HG03280 (cell line): ENCODE measurements around the gene VIPR2.
"Not testable (repeated sequence)": the region's sequence is repeated elsewhere in the genome, so short reads cannot be mapped to it uniquely, and the experiment has no call there.

ENCODE experiments used
- ATAC-seq: cut with Tn5 transposase; IDR thresholded peaks from one replicate; pipeline ENCODE4 v1.9.1; 2021; ENCODE audit warnings: mild to moderate bottlenecking, moderate library complexity; ENCODE audit not compliant: unreplicated experiment

VIPR2 gene, protein sequence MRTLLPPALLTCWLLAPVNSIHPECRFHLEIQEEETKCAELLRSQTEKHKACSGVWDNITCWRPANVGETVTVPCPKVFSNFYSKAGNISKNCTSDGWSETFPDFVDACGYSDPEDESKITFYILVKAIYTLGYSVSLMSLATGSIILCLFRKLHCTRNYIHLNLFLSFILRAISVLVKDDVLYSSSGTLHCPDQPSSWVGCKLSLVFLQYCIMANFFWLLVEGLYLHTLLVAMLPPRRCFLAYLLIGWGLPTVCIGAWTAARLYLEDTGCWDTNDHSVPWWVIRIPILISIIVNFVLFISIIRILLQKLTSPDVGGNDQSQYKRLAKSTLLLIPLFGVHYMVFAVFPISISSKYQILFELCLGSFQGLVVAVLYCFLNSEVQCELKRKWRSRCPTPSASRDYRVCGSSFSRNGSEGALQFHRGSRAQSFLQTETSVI

DNA sequence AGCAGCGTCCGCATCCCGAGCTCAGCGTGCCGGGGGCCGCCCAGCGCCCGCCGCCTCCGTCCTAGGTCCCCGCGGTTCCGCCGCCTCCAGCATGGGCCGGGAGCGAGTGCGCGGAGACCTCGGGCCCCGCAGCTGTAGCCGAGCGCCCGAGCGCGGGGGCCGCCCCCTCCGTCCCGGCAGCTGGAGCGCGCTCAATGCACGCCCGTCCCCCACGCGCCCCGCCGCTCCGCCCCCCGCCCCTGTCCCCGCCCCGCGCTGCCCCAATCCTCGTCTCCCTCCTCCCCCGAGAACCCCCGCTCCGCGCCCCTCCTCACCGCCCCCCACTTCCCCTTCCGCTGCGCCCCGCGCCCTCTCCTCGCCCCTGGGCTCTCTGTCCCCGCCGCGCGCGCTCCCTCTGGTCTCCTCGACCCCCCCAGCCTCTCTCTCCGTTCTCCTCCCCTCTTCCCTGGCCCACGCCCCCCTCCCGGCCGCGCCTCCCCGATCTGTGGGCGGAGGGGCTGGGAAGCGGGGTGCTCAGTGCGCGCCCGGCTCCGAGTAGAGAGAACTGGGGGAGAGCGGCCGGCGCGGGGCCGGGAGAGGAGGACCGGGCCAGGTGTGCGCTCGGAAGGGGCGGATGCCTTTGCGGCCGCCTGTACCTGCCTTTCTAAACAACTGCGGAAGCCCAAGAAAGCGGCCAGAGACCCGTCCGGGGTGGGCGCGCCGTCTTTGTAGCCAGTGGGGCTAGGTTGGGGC, at the start of gene VIPR2:
TSS of gene VIPR2 (minus strand) at position 110 of the 732 bp plus-strand sequence. CDS start at position 14, 96 bp downstream.
- no peak for ATAC-seq

DNA sequence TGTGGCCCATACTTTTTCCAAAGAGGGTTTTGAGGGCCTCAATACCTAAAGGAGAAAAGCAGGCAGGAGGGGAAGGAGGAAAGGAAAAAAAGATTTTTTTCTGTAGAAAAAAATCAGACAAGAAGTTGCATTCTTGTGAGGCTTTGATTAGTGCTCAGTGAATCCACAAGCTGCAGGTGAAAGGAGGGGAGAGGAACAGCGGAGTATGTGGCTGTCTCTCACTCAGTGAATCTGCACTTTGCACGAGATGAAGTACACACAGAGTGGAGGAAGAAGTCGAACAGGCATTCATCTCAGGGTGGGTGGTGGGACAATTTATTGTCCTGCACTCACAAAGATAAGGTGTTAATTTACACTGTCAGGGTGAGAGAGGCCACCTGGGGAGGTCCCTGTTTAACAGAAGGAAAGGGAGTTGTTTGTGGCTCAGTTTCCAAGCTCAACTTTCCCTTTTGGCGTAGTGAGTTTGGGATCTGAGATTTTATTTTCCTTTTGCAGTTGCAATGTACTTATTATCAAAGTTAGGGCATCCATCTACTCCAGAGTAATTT, 49.0 kb upstream of the VIPR2 start:
- ATAC-seq = no peak

DNA sequence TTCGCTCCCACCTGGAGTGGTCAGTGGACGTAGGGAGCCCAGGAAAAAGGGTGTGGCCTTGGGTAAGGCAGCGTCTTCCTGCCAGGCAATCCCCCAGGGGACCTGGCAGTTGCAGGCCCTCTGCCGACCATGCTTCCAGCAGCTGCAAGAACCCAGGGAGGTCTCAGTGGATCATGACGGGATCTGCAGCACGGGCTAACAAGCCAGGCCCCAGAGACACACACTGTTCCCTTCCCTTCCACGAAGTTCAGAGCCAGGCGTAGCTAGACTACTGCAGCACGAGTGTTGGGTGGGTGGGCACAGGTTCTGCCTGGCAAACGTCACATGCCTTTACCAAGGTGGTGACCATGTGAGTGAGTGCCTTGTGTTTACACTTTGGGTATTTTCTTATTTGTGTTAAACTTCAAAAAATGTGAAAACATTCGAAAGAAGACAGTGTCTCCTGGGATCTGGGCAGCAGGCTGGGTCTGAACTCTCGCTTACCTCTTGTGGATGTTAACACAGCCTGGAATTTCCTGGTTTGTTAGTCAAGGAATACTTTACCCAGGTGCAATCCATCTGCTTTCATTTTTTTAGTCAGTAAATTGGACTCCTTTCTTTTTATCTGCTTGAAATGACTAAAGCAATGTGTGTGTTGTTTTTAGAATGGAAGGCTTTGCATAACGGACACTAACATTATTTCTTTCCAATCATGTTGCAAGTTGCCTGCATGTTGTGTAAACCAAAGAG, 48.2 kb upstream of the VIPR2 start:
- ATAC-seq = no peak

DNA sequence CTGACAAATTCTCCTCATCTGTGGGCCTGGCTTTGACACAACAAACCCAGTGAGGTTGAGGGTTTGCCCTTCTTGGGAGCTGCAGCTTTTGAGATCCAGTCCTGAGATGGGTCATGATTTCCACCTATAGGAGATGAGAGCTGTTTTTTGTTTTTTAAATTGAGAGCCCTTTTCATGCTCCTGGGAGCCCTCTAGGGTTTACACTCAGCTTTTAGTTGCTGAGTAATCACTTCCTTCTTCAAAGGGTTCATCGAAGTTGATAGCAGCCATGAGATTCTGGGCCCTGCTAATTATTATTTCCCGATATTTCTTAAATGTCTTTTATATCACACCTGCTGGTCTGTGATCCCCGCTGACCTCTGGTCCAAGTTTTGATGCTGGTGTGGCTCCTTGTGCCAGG, 47.3 kb upstream of the VIPR2 start:
- no peak for ATAC-seq

DNA sequence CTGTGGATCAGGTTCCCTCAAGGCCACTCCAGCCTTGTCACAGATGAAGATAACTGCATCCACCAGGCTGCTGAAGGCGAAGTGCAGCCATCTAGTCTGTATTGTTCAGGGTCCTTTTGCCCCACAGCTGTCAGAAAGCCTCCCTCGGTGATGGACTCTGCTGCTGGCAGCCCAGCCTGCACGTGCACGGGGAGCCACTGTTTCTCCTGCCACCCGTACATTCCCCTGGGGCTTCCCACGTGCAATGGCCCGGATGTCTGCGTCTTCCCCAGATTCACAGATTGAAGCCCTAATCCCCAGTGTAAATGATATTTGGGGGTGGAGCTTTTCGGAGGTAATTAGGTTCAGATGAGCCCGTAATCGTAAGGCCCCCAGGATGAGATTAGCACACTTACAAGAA, 46.6 kb upstream of the VIPR2 start:
- ATAC-seq = no peak

DNA sequence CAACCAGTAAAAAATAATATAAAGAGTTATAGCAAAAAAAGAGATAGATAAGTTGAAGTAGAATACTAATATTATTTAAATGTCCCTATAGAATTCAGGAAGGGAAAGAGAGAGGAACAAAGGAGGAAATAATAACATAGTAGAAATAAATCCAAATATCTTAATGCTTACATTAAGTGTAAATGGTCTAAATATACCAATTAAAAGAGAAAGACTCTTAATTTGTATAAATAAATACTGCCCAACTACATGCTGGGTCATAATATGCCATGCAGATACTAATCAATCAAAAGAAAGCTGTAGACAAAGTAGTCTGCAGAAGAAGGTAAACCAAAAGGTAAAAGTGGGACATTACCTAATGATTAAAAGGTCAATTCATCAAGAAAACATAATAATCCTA, 43.3 kb upstream of the VIPR2 start:
- no peak for ATAC-seq

DNA sequence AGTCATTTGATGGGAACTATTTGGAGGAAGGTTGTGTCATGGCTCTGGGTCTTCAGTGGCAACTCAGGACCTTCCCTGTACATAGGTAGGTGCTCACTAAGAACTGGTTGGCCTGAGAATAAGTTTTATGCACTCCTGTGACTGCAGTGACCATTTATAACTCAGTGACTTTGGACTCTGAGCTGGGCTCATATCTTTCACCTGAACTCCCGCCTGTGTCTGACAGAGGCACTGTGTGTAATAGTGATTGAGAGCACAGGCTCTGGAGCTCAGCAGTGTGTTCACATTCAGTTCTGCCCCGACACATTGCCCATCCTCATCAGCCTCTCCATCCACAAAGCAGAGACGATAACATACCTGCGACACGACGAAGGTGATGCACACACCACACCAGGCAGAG, 34.6 kb upstream of the VIPR2 start:
- ATAC-seq = no peak

DNA sequence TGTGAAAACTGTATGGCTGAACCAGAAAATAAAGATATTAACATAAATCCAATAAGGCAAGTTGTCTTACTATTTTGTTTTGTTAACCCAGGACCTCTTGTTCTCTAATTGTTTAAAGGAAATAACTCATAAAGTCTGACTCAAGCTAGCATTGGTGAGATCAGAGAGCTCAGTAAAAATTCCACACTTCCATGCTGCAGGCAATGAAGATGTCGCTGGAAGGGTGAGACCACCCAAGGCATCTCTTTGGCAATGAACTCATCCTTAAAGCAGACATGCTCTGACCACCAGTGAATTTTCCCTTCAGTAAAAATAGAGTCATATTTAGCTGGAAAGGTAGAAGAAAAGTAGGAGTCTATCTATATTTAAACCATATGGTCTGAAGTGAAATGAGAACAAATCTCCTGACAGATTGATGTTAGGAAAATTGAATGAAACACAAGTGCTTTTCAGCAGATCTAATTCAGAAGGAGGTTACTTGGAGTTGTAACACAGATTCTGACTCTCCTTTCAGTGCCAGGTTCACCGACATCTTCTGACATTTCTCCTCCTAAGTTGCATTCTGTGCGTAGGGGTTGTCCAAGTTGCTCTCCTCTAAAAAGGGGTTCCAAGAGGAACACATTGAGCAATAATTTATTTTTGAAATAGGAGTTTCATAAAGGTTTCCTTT, 32.8 kb upstream of the VIPR2 start:
- no peak for ATAC-seq

DNA sequence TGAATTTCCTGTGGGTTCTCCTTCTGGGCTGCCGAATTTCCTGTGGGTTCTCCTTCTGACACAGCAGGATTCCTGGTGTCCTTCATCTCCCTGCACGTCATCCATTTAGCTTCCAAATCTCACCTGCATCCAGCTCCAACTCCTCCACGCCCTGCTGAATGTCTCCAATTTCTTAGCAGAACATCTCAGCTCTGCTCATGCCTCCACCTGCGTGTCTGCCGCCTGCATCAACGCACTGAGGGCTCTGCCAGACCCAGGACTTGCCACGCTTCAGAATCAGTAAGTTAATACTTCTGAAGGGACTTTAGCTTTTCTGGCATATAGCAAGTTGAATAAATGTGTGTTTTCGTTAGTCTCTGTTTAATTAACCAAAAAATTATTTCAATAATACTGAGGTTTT, 31.1 kb upstream of the VIPR2 start:
- ATAC-seq = no peak

DNA sequence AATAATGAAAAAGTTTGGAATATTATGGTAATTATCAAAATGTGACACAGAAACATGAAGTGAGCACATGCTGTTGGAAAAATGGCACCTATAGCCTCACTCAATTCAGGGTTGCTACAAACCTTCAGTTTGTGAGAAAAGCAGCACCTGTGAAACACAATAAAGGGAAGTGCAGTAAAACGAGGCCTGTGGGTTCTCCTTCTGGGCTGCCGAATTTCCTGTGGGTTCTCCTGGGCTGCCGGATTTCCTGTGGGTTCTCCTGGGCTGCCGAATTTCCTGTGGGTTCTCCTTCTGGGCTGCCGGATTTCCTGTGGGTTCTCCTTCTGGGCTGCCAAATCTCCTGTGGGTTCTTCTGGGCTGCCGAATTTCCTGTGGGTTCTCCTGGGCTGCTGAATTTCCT, 30.4 kb upstream of the VIPR2 start:
- not testable (repeated sequence) for ATAC-seq

DNA sequence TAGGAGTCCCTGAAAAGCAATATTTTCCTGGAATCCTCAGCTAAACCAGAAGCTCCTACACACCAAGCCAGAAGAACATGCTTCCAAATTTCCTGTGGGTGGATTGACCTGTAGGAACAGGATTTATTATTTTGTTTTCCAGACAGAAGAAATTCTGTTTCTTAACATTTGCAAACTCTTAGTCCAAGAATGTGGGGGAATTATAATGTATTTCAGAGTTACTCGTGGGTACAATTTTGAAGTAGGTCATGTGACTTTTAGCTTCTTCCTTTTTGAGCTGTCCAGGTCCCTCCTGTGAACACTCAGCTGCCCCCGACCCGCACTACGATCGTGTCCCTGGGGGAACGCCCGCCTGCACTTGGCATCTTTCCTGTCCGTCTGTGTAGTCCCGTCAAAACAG, 27.7 kb upstream of the VIPR2 start:
- no peak for ATAC-seq

DNA sequence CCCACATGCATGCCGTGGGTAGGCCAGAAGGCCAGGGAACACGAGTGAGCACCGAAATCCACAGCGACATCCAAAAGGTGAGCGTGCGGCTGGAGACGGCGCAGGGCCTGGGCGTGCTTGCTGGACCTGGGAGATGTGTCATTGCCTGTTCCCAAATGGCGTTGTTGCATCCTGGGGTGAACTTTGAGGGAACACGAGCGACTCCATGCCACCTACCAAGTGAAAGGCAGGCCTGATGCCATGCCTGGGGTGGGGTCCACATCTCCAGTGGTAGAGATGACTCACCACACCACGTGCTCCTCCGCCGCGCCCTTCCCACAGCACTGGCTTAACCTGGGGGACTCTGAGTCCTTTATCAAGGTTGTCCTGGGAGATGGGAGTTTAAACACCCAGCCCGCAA, 24.7 kb upstream of the VIPR2 start:
- ATAC-seq = no peak

DNA sequence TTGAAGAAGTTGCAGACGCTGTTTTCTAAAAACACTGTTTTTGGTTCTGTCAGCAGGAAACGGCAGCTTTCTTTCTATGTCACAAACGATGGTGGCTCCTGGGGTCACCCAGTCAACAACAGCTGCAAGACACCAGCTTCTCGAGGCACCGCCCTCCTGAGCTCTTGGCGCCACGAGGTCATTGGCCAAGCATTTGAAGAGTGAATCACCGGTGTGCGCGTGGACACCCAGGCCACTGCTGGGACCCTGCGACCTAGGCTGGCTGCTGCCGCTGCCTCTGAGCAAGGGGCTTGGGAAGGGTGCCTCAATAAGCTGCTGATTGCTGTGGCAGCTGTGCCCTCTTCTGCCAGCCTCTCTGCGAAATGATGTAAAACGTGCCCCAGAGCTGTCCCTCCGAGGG, 22.5 kb upstream of the VIPR2 start:
- no peak for ATAC-seq

DNA sequence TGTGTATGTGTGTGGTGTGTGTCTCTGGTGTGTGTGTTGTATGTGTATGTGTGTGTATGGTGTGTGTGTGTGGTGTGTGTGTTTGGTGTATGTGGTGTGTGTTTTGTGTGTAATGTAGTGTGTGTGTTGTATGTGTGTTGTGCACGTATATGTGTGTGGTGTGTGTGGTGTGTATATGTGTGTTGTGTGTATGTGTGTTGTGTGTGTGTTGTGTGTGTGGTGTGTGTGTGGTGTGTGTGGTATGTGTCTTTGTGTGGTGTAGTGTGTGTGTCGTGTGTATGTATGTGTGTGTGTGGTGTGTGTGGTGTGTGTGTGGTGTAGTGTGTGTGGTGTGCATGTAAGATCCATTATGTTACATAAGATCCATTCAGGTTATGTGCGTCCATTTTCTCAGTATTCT, 21.9 kb upstream of the VIPR2 start:
- ATAC-seq = no peak

DNA sequence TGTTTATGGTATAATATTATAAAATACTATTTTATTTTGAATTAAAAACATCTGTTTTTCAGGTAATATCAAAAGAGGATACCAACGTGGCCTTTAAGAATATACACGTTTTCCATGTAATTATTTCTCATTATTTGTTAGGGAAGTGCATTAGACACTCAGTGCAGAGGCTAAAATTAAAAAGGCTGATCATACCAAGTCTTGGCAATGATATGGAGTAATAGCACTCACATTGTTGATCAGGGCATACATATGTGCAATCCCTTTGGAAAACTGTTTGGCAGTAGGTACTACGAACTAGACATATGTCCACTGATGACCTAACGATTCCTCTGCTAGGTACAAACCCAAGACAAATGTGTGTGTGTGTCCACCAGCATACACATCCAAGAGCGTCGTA, 20.7 kb upstream of the VIPR2 start:
- no peak for ATAC-seq

DNA sequence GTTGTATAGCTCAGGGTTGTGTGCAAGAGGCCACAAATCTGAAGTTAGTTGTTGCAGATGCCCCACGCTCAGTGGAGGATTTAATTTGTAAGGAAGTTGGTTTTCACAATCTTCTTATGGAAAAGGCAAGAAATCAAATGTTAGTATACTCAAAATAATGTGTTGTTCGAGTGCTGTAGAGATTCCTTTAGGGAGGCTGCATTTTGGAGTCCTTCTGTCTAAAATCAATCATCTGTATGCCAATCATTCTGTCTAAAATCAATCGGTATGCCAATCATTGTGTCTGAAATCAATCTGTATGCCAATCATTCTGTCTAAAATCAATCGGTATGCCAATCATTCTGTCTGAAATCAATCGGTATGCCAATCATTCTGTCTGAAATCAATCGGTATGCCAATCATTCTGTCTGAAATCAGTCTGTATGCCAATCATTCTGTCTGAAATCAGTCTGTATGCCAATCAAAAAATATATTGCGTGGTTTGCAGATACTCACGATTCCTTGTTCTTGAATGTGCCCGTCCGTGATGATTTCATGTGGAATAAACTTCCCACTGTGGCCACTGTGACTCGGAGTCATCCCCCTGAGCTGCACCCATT, 19.1 kb upstream of the VIPR2 start:
- not testable (repeated sequence) for ATAC-seq

DNA sequence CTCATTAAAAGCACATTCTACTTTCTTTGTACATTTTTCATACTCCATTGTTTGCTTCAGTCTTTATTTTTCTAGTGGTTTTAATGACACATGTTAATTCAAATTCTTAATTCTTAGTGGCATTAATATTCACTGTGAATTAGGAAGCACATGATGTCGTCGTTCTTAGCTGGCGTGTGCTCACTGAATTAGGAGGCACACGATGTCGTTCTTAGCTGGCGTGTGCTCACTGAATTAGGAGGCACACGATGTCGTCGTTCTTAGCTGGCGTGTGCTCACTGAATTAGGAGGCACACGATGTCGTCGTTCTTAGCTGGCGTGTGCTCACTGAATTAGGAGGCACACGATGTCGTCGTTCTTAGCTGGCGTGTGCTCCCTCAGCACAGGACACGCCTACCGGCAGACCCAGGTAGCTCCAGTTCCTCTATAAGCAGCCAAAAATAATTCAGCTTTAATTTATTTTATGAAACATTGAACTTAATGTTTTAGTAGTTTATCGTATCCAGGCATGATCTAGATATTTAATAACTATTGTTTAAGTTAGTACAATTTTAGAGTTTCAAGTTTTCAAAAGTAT, 17.5 kb upstream of the VIPR2 start:
- not testable (repeated sequence) for ATAC-seq

DNA sequence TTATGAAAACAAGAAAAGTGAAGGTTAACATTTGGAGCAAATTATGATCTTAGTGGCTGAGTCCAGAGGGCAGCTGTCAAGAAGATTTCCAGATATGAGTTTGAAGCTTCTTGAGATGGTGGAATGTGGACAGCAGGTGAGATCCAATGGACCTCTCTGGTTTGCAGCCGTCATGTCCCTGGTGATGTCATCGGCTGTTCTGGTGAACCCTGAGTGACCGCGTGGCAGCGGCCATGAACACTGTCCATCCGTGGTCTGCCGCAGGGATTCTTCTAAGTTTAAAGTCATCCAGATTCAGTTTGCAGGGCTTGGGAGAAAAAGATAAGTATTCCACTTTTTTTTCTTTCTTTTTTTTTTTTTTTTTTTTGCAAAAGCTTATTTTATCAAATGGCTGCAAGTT, 15.8 kb upstream of the VIPR2 start:
- no peak for ATAC-seq

DNA sequence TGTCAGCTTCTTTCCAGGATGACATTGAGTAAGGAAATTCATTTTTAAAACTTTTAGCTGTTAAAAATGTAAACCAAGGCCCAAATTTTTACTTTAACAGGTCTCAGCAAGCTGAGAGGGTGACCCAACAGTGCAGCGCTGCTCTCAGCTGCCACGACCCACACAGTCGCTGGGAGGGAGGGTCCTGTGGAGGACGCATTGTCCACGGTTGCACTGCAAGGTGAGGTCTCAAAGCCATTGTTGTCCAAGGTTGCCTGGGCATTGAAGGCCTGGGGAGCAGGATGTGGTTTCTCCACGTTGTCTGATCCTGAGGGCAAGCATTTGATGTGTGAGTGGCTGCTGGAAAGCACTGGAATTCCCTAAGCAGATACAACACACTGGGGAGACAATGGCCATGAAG, 15.1 kb upstream of the VIPR2 start:
- no peak for ATAC-seq

DNA sequence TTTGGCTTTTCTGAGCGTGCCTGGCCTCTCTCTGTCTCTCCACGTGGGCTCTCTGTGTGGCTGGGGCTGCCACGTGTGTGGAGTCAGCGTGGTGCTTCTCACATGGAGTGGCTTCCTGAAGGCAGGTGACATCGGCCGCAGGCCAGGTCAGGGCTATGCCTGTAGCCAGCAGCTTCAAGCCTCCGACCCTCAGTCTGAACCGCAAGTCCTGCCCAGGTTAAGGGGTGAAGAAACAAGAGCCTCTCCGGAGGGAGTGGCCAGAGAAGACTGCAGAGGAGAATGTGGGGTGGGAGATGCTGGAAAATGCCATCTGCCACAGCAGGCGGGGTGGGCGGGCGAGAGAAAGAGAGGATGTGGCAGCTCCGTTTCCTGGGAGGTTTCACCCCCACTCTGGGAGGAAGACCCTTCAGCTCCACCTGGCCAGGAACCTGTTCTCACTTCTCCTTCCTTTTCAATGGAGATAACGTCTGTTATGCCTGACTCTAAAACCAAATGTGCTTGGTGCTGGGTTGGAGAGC, 14.3 kb upstream of the VIPR2 start:
- ATAC-seq = no peak
